Tibial nerve (tissue), 4 donors: ENCODE results near the gene LIPC.

ENCODE experiments used
- EP300 ChIP-seq, 2 donors: sonication (generic); formaldehyde crosslinking; IDR thresholded peaks; one replicate each; pipeline ENCODE4 v1.6.1; 2017; ENCODE audit warnings: antibody characterized with exemption in 2 of 2, mild to moderate bottlenecking in 1 of 2
- POLR2A ChIP-seq, 2 donors: fragments of 450-650 bp; IDR thresholded peaks; one replicate each; pipeline ENCODE4 v1.6.1; 2017; ENCODE audit warnings: antibody characterized with exemption in 2 of 2, mild to moderate bottlenecking in 2 of 2, moderate library complexity in 2 of 2
- TF ChIP-seq, protein P1 (sequence below), 5 experiments: fragments of 200-600 bp in 3 of 5; fragments of 450-650 bp in 2 of 5; sonication (generic) in 3 of 5; IDR thresholded peaks; one replicate each; pipeline ENCODE4 v1.5.1; 2016 to 2019; ENCODE audit warnings: antibody characterized with exemption in 5 of 5, mild to moderate bottlenecking in 3 of 5, moderate library complexity in 2 of 5

DNA sequence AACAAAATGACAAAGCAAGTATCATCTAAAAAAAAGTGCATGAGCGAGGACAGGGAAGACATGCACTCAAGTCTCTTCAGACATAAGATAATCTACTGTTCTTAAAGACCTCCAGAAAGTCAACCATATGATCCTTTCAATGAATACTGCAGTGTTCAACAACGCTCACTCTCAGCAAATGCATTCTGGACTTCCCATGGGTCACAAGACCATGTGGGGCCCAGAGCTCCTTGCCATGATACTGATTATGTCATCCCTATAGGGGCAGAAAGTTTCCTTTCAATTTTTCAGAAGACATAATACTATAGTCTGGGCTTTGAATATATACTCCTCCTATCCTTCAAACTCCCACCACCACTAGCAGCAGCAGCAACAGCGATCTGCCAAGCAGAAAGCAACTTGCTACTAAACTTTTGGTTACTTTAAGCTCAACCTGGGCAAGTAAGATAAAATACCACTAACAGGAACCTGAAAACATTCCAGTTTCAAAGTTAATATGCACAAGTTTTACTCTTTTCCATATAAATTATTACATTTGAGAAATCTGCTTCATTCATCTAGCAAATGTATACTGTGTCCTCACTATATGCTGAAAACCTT is 174.2 kb downstream of the LIPC start:
- TF ChIP-seq, protein P1, sequence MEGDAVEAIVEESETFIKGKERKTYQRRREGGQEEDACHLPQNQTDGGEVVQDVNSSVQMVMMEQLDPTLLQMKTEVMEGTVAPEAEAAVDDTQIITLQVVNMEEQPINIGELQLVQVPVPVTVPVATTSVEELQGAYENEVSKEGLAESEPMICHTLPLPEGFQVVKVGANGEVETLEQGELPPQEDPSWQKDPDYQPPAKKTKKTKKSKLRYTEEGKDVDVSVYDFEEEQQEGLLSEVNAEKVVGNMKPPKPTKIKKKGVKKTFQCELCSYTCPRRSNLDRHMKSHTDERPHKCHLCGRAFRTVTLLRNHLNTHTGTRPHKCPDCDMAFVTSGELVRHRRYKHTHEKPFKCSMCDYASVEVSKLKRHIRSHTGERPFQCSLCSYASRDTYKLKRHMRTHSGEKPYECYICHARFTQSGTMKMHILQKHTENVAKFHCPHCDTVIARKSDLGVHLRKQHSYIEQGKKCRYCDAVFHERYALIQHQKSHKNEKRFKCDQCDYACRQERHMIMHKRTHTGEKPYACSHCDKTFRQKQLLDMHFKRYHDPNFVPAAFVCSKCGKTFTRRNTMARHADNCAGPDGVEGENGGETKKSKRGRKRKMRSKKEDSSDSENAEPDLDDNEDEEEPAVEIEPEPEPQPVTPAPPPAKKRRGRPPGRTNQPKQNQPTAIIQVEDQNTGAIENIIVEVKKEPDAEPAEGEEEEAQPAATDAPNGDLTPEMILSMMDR (IDR thresholded peaks at IDR 0.05), result no peak
- TF ChIP-seq POLR2A (IDR thresholded peaks at IDR 0.05) (no peak), EP300 (IDR thresholded peaks at IDR 0.05) (no peak)
